HFF-Myc (cell line): ENCODE results near the gene MTG2.

Experiments used
- DNase-seq: peaks from one replicate; pipeline ENCODE4 v3.0.0-alpha.2; 2011; ENCODE audit warnings: low read depth; ENCODE audit errors: extremely low read depth
- H3K4me3 ChIP-seq: replicated peaks from 2 replicates; pipeline ENCODE4 v1.5.1; 2011; ENCODE audit warnings: low read depth, mild to moderate bottlenecking, control low read depth, low read length
- CTCF ChIP-seq: IDR thresholded peaks from 2 replicates; pipeline ENCODE4 v1.5.1; 2012; ENCODE audit warnings: mild to moderate bottlenecking, low read depth, low read length, control low read depth; ENCODE audit errors: missing control alignments

The MTG2 gene

GRCh38 chr20:62215020-62215990 lies 32.5 kb downstream of the MTG2 start:
- TF ChIP-seq CTCF = no peak

GRCh38 chr20:62215991-62216635 lies 33.3 kb downstream of the MTG2 start:
- no peak for DNase-seq
- H3K4me3 ChIP-seq = no peak overlapping the region
- no peak for TF ChIP-seq CTCF

More at GRCh38 chr20:62215020-62215990, 32.5 kb downstream of the MTG2 start:
- no peak overlapping the region for H3K4me3 ChIP-seq
- DNase-seq = no peak

- TF ChIP-seq CTCF = no peak
- no peak for DNase-seq
- H3K4me3 ChIP-seq = no peak overlapping the region
Observed at GRCh38 chr20:62216636-62217566, 34.1 kb downstream of the MTG2 start.

GRCh38 chr20:62217913-62218773 lies 35.3 kb downstream of the MTG2 start:
- no peak for TF ChIP-seq CTCF
- H3K4me3 ChIP-seq = no peak overlapping the region
- DNase-seq = no peak

- DNase-seq = no peak
- TF ChIP-seq CTCF = no peak
- no peak overlapping the region for H3K4me3 ChIP-seq
Observed at GRCh38 chr20:62219101-62219991, 36.5 kb downstream of the MTG2 start.
